Common myeloid progenitor, CD34-positive (primary cell): Measurements from ENCODE around the gene ARMC5.

ENCODE experiments used
- CTCF ChIA-PET: fragments of 350-600 bp; sonication (Branson Sonifier 250); formaldehyde crosslinking; loops from one replicate; lab custom pipeline; 2021; ENCODE audit warnings: antibody characterized with exemption; lab: Charles Lee
- POLR2A ChIA-PET: fragments of 350-600 bp; sonication (Branson Sonifier 250); formaldehyde crosslinking; loops from one replicate; lab custom pipeline; 2021; ENCODE audit warnings: antibody characterized with exemption; lab: Charles Lee
- DNase-seq, 3 donors: peaks; one replicate each; pipeline versions ENCODE4 v3.0.0 to v3.0.0-alpha.2; 2013
- H3K27ac ChIP-seq, 2 experiments: 1 replicate in 1 of 2; 2 replicates in 1 of 2; pipeline ENCODE4 v1.7.0; 2013; ENCODE audit warnings: inconsistent platforms in 2 of 2, low read length in 2 of 2, mild to moderate bottlenecking in 2 of 2, low read depth in 1 of 2, moderate library complexity in 1 of 2; ENCODE audit not compliant: severe bottlenecking in 2 of 2, insufficient read depth in 1 of 2, poor library complexity in 1 of 2
- H3K27me3 ChIP-seq, 5 experiments: replicated peaks in 2 of 5; 1 replicate in 3 of 5; 2 replicates in 2 of 5; pipeline versions ENCODE4 v1.6.1 to v1.7.0; 2013; ENCODE audit warnings: low read length in 4 of 5, mild to moderate bottlenecking in 2 of 5, moderate library complexity in 2 of 5, inconsistent platforms in 1 of 5; ENCODE audit not compliant: insufficient read depth in 5 of 5, control insufficient read depth in 4 of 5
- H3K36me3 ChIP-seq, 4 experiments: 1 replicate in 2 of 4; 2 replicates in 2 of 4; pipeline versions ENCODE4 v1.6.1 to v1.7.0; 2013; ENCODE audit warnings: low read length in 3 of 4, control low read depth in 1 of 4, mild to moderate bottlenecking in 1 of 4; ENCODE audit not compliant: control insufficient read depth in 4 of 4, insufficient read depth in 4 of 4
- H3K4me1 ChIP-seq, 4 experiments: 1 replicate in 3 of 4; 2 replicates in 1 of 4; pipeline versions ENCODE4 v1.6.1 to v1.7.1; 2013; ENCODE audit warnings: low read length in 3 of 4, mild to moderate bottlenecking in 3 of 4, control low read depth in 1 of 4, inconsistent platforms in 1 of 4, moderate library complexity in 1 of 4; ENCODE audit not compliant: control insufficient read depth in 4 of 4, insufficient read depth in 4 of 4; ENCODE audit errors: control extremely low read depth in 1 of 4
- H3K4me3 ChIP-seq, 7 experiments: 1 replicate in 4 of 7; 2 replicates in 3 of 7; pipeline versions ENCODE4 v1.5.1 to v1.7.0; 2013; ENCODE audit warnings: mild to moderate bottlenecking in 7 of 7, low read length in 6 of 7, moderate library complexity in 6 of 7, inconsistent platforms in 2 of 7, low read depth in 2 of 7, control low read depth in 1 of 7; ENCODE audit not compliant: insufficient read depth in 4 of 7, control insufficient read depth in 1 of 7; ENCODE audit errors: extremely low read depth in 1 of 7
- H3K9me3 ChIP-seq, 5 experiments: 1 replicate in 4 of 5; 2 replicates in 1 of 5; pipeline versions ENCODE4 v1.6.1 to v1.7.1; 2013; ENCODE audit warnings: low read length in 4 of 5, mild to moderate bottlenecking in 2 of 5, inconsistent platforms in 1 of 5, low read depth in 1 of 5, moderate library complexity in 1 of 5; ENCODE audit not compliant: control insufficient read depth in 4 of 5, insufficient read depth in 2 of 5; ENCODE audit errors: control extremely low read depth in 1 of 5
- WGBS: methylation state at CpG from one replicate; pipeline ENCODE4 v1.1.5; 2013; ENCODE audit not compliant: insufficient coverage; 5-methylcytosine and 5-hydroxymethylcytosine counted together

ARMC5 gene

DNA sequence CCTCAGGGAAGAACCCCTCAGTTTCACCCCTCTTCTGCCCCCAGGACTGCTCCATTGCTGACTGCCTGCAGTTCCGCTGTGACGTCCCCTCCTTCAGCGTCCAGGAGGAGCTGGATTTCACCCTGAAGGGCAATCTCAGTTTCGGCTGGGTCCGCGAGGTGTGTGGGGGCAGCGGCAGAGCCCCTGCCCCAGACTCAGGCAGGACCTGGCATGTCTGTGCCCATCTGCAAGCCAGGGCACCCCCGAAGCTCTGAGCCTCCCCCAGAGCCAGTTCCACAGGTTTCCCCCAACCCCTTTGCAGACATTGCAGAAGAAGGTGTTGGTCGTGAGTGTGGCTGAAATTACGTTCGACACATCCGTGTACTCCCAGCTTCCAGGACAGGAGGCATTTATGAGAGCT is 35.5 kb upstream of the ARMC5 start:
- Histone ChIP-seq H3K9me3 (peaks cover 0 to 4% (median 0%) of the 10 kb centered on the region in 5 experiments), H3K27ac (no peak overlapping the region), H3K36me3 (no peaks in the 10 kb centered on the region), H3K4me3 (no peak overlapping the region), H3K27me3 (no peaks in the 10 kb centered on the region), H3K4me1 (peaks cover 0 to 6% (median 6%) of the 10 kb centered on the region in 4 experiments)
- ChIA-PET CTCF (interaction anchor here (1.6 kb wide), 1 partner anchor 38 kb away, joined by 3 read pairs; no protein-coding TSS in a partner anchor), POLR2A (interaction anchor here (0.6 kb wide), 1 partner anchor 22 kb away, joined by 3 read pairs; no protein-coding TSS in a partner anchor)
- 88% methylated on average over 10 of the region's 12 CpGs for WGBS
- no peak for DNase-seq

DNA sequence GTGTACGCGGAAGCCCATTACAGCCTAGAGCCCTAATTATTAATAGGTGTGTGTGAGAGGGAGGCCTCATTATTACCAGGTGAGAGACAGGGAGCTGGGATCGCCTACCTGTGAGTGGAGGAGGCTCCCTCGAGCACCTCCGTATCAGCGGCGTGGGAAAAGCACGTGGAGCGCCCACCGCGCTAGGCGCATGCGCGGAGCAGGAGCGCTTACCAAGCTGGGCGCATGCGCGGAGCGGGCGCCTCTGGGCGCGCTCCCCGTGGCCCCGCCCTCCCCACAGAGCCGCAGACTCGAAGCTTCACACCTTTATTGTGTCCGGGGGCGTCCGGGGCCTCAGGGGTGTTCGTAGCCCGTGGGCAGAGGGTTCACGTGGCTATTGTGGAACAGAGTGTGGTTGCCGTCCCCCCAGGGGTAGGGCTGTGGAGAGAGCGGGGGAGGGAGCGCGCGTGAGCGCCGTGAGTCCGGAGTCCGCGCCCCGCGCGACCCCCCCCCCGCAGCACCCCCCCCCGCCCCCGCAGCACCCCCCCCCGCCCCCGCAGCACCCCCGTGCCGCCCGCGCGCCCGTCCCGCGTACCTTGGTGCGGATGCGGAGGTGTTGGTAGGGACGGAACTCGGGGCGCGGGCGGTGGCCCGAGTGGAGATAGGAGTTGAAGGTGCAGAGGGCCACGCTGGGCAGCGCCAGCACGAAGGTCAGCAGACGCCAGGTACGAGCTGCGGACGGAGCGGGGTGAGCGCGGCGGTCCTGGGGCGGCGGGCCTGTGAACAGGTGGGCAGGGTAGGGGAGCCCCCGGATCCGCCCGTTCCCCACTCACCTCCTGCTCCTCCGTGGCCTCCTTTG is 31.6 kb upstream of the ARMC5 start:
- WGBS, result 28% methylated on average over 39 of the region's 83 CpGs
- CTCF ChIA-PET, result interaction anchor here (0.8 to 4.2 kb wide), 4 partner anchors 15 to 45 kb away, joined by 3 to 11 read pairs (median 4); partner anchors contain the start of gene ZNF843
- H3K9me3 ChIP-seq, result no peaks in the 10 kb centered on the region
- H3K27me3 ChIP-seq, result no peaks in the 10 kb centered on the region
- POLR2A ChIA-PET, result no interaction called here
- no peak overlapping the region for H3K27ac ChIP-seq
- H3K4me3 ChIP-seq, result peak overlapping the region in 2 of 7 experiments; percentile 11 to 37
- no peaks in the 10 kb centered on the region for H3K36me3 ChIP-seq
- H3K4me1 ChIP-seq, result peaks cover 0 to 6% (median 3%) of the 10 kb centered on the region in 4 experiments
- peak; percentile 46 to 64 (median 58) for DNase-seq

DNA sequence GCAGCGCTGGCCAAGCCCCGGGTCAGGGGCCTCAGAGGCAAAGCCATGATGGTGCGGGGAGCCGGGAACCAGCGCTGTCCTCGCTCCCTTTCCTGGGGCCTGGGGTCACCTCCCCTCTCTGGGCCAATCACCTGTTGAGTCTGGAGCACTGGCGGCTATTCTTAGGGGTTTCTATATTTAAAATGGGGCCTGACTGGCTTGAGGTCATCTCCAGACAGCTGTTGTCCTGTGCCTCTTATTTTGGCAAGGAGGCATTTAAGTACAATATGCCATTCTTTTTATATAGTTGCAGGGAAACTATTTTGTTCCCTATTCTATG is 31.1 kb upstream of the ARMC5 start, which contains the start of gene COX6A2:
COX6A2 (minus strand) TSS at position 82 of the 319 bp plus-strand sequence; CDS start at position 47, 35 bp downstream.
- Histone ChIP-seq H3K36me3 (no peaks in the 10 kb centered on the region), H3K27me3 (no peaks in the 10 kb centered on the region), H3K4me3 (peak within 1 kb of the TSS in 2 of 7 experiments; percentile 11 to 37), H3K9me3 (no peaks in the 10 kb centered on the region), H3K27ac (no peak within 1 kb of the TSS), H3K4me1 (peaks cover 0 to 6% (median 3%) of the 10 kb centered on the region in 4 experiments)
- DNase-seq, result no peak
- POLR2A ChIA-PET, result no interaction called here
- WGBS, result no CpG with 5 or more reads among the region's 7 CpGs
- CTCF ChIA-PET, result interaction anchor here (1.3 to 4.2 kb wide), 3 partner anchors 12 to 46 kb away, joined by 4 to 11 read pairs (median 9); partner anchors contain the start of gene ZNF843

DNA sequence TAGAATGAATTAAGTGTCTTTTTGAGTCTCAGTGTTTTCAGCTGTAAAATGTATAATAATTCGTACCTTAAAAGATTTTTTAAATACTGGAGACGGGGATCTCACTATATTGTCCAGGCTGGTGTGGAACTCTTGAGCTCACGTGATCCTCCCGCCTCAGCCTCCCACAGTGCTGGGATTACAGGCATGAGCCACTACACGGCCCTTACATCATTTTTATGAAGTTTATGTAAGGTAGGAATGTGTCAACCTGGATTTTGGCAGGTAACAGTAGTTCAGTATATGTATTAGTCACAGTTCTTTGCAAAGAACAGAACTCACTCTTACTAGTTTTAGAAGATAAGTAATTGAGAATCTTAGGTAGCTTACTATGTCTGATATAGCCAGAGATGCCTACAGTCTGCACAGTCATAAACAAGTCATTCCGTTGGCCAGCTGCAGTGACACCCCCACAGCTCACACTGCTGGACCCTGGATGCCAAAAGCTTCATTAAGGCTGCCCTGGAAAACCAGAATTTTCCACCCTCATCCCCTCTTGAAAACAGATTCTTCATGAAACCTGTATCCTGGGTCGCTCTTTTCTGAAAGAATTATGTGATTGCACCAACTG is 30.6 kb upstream of the ARMC5 start:
- DNase-seq, result no peak
- H3K9me3 ChIP-seq, result no peaks in the 10 kb centered on the region
- WGBS, result 100% methylated on average over 5 of the region's 7 CpGs
- peaks cover 0 to 6% (median 3%) of the 10 kb centered on the region in 4 experiments for H3K4me1 ChIP-seq
- H3K4me3 ChIP-seq, result no peak overlapping the region
- CTCF ChIA-PET, result interaction anchor here (0.7 to 4.2 kb wide), 4 partner anchors 12 to 46 kb away, joined by 3 to 11 read pairs (median 6); partner anchors contain the start of gene ZNF843
- no peaks in the 10 kb centered on the region for H3K36me3 ChIP-seq
- H3K27me3 ChIP-seq, result no peaks in the 10 kb centered on the region
- POLR2A ChIA-PET, result no interaction called here
- no peak overlapping the region for H3K27ac ChIP-seq

DNA sequence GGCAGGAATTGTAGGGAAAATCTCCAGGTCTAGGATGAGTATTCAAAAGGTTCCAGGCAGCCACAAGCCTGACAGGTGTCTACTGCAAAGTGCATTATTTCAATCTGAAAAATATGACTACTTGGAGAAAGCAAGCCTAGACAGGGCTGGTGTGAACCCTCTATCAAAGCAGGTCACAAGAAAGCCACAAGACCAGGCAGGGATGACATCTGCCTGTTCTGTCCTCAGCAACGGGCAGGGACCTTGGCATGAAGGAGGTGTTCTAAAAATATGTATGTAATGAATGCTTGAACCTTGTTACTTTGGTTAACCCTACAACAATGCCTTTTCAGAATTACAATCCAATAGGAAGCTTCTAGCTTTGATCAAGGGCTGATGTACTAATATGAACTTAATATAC is 30.0 kb upstream of the ARMC5 start:
- H3K4me1 ChIP-seq, result peaks cover 0 to 6% (median 3%) of the 10 kb centered on the region in 4 experiments
- H3K4me3 ChIP-seq, result no peak overlapping the region
- no peaks in the 10 kb centered on the region for H3K9me3 ChIP-seq
- no peaks in the 10 kb centered on the region for H3K36me3 ChIP-seq
- CTCF ChIA-PET, result interaction anchor here (0.7 to 4.2 kb wide), 3 partner anchors 11 to 31 kb away, joined by 3 to 11 read pairs (median 9); partner anchors contain the start of gene ZNF843
- no CpG with 5 or more reads among the region's 1 CpG for WGBS
- POLR2A ChIA-PET, result interaction anchor here (0.7 kb wide), 1 partner anchor 22 kb away, joined by 5 read pairs; no protein-coding TSS in a partner anchor
- DNase-seq, result no peak
- no peak overlapping the region for H3K27ac ChIP-seq
- no peaks in the 10 kb centered on the region for H3K27me3 ChIP-seq

DNA sequence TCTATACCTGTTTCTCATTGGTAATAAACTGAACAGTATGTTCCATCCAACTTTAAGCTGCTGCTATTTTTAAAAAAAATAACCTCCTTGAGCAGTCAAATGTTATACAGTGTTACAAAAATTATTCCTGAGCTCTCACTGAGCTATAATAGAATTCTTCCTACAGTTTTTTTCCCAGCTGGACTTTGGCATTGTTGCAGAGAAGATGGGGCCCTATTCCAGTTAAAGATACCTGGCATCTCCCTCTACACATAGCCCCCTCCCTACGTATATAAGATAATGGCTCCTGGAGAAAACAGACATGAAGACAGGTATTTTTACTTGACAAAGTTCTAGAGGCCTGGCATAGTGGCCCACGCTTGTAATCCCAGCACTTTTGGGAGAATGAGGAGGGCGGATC is 29.5 kb upstream of the ARMC5 start:
- WGBS, result 100% methylated on average over 3 of the region's 3 CpGs

More for the DNA sequence above, 29.5 kb upstream of the ARMC5 start:
- POLR2A ChIA-PET, result interaction anchor here (0.6 to 0.7 kb wide), 3 partner anchors 22 to 272 kb away, joined by 3 to 5 read pairs (median 4); partner anchors contain the start of gene RUSF1
- Histone ChIP-seq H3K9me3 (no peaks in the 10 kb centered on the region), H3K4me1 (peaks cover 0 to 6% (median 3%) of the 10 kb centered on the region in 4 experiments), H3K4me3 (no peak overlapping the region), H3K36me3 (no peaks in the 10 kb centered on the region), H3K27me3 (no peaks in the 10 kb centered on the region), H3K27ac (no peak overlapping the region)
- no peak for DNase-seq
- CTCF ChIA-PET, result interaction anchor here (2.8 to 4.2 kb wide), 2 partner anchors 10 to 13 kb away, joined by 9 to 11 read pairs; partner anchors contain the start of gene ZNF843
